OCI-LY7 (cell line): ENCODE data around the gene HMGN4.

Source experiments
- EZH2phosphoT487 ChIP-seq: fragments of 200-600 bp; sonication (generic); IDR thresholded peaks from 2 replicates; pipeline ENCODE4 v1.6.1; 2018; ENCODE audit warnings: low read depth, borderline replicate concordance, mild to moderate bottlenecking, mixed run types, antibody characterized with exemption, low read length, moderate library complexity, mixed read lengths
- TF ChIP-seq, protein P1 (sequence below): fragments of 200-600 bp; sonication (generic); conservative IDR thresholded peaks from 2 replicates; pipeline ENCODE4 v1.5.1; 2014; ENCODE audit warnings: mild to moderate bottlenecking, antibody characterized with exemption, low read length, moderate library complexity, mixed read lengths

DNA sequence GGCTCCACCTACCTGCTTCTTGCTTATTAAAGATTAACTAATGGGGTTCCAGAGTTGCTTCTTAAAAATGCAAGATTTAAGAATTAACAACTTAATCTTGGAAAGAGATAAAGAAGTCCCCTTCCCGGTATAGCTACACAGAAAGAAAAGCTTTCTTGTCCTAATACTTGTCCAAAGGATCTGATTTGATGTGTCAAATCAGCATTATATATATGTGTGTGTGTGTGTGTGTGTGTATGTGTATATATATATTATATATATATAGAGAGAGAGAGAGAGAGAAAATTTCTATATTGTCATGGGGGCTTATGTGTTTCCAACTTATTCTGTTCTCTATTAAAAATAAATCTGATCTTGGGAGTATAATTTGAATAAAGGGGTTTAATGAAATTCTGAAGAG, 4.6 kb upstream of the HMGN4 start:
- TF ChIP-seq, protein P1, sequence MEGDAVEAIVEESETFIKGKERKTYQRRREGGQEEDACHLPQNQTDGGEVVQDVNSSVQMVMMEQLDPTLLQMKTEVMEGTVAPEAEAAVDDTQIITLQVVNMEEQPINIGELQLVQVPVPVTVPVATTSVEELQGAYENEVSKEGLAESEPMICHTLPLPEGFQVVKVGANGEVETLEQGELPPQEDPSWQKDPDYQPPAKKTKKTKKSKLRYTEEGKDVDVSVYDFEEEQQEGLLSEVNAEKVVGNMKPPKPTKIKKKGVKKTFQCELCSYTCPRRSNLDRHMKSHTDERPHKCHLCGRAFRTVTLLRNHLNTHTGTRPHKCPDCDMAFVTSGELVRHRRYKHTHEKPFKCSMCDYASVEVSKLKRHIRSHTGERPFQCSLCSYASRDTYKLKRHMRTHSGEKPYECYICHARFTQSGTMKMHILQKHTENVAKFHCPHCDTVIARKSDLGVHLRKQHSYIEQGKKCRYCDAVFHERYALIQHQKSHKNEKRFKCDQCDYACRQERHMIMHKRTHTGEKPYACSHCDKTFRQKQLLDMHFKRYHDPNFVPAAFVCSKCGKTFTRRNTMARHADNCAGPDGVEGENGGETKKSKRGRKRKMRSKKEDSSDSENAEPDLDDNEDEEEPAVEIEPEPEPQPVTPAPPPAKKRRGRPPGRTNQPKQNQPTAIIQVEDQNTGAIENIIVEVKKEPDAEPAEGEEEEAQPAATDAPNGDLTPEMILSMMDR: no peak
- no peak for TF ChIP-seq EZH2phosphoT487
